Activated naive CD4-positive, alpha-beta T cell treated with anti-CD3 and anti-CD28 coated beads, Interleukin-2, amount 50 U/mL, for 24 hours (primary cell): ENCODE measurements around the gene IRX1.

Experiments used
- H3K27ac Mint-ChIP-seq: one replicate; pipeline ENCODE4 v1.8.0; 2021; ENCODE audit warnings: mild to moderate bottlenecking, mixed read lengths
- H3K27me3 Mint-ChIP-seq: one replicate; pipeline ENCODE4 v1.8.0; 2021; ENCODE audit warnings: mixed read lengths
- H3K36me3 Mint-ChIP-seq: one replicate; pipeline ENCODE4 v1.8.0; 2021; ENCODE audit warnings: mixed read lengths
- H3K4me1 Mint-ChIP-seq: one replicate; pipeline ENCODE4 v1.8.0; 2021; ENCODE audit warnings: mixed read lengths
- H3K4me3 Mint-ChIP-seq: one replicate; pipeline ENCODE4 v1.8.0; 2021; ENCODE audit warnings: mild to moderate bottlenecking, mixed read lengths
- H3K9me3 Mint-ChIP-seq: one replicate; pipeline ENCODE4 v1.8.0; 2021; ENCODE audit warnings: mixed read lengths

Gene IRX1

DNA sequence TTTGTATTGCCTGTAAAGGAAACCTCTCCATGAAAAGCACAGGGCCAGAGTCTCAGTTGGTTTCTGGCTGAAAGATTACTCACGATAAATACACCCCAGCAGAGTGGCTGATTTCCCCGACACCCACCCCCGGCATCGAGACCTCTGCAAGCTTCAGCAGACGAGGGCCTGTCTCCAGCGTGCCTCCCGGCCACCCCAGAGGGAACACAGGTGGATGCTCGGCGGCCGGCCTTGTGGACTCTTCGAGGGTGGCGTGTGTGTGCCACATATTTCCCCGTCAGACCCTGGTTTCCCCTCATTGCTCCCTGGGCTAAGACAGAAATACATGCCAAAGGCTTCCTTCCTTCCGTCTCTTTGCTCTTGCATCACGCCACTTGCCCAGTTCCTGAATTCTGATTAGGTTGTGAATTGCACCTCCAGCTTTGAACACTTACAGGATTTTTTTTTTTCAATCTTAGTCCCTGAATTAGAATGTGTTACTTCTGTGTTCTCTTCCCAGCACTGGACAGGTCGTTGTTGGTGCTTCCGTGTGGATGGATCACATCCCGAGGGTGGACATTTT, 13.6 kb downstream of the IRX1 start:
- Mint-ChIP-seq H3K9me3 (peaks cover 6% of the 10 kb centered on the region), H3K4me1 (no peaks in the 10 kb centered on the region), H3K27ac (no peak overlapping the region), H3K36me3 (no peaks in the 10 kb centered on the region), H3K4me3 (no peak overlapping the region), H3K27me3 (peaks cover 23% of the 10 kb centered on the region)

DNA sequence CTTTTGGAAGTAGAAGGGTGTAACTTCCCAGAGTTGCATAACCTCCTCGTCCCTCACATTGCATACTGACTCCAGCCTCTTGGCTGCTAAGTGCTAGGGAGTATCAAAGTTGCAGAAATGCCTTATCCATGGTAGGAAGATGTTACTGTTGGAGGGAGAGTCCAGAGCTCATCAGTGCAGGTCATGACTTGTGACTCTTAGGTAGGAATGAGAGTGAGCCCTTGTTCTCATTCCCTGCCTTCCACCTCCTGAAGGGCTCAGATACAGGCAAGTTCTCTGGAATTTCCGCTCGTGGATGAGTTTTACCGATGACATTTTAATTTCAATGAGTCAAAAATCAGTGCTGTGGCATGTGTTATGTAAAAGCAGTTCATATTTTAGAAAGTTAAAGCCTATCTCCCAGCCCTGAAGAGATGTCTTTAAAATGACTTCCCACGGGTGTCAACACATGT, 17.0 kb downstream of the IRX1 start:
- H3K27ac Mint-ChIP-seq: no peak overlapping the region
- H3K4me3 Mint-ChIP-seq: no peak overlapping the region
- H3K4me1 Mint-ChIP-seq: no peaks in the 10 kb centered on the region
- H3K36me3 Mint-ChIP-seq: no peaks in the 10 kb centered on the region
- peaks cover 6% of the 10 kb centered on the region for H3K9me3 Mint-ChIP-seq
- H3K27me3 Mint-ChIP-seq: peaks cover 13% of the 10 kb centered on the region

DNA sequence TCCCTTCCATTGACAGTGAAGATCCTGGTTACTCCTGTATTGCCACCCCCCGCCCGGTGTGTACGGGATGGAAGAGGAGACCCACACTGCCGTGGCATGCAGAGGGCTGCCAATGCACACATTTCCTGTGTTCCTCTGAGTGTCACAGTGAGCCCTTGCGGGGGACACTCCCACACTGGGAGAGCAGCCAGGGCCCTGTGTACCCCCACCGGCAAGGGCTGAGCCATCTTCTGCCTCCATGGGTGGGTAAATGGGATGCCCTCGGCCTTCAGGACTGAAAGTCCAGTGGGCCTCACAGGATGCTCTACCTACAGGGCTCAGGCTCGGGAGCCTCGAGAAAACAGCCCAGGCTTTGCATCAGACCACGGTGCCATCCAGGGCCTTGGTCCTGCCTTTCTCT, 18.1 kb downstream of the IRX1 start:
- peaks cover 6% of the 10 kb centered on the region for H3K9me3 Mint-ChIP-seq
- H3K4me3 Mint-ChIP-seq: no peak overlapping the region
- no peaks in the 10 kb centered on the region for H3K36me3 Mint-ChIP-seq
- H3K27me3 Mint-ChIP-seq: peaks cover 7% of the 10 kb centered on the region
- H3K27ac Mint-ChIP-seq: no peak overlapping the region
- no peaks in the 10 kb centered on the region for H3K4me1 Mint-ChIP-seq

DNA sequence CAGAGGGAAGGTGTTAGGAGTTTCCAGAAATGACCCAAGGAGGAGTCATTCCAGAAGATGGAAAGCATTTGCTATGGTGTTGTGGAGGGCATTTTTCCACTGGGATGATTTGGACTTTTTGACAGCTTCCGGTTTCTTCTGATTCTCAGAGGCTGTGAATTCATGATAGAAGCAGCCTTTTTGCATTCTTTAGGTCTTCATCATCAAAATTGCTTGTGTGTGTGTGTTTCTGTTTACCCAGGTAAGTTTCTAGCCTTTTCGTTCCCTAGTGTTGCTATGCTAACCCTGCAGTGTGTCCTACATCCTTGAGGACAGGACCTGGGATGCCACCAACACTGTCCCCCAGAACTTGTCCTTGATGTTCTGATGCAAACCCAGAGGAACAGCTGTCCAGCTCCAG, 19.6 kb downstream of the IRX1 start:
- Mint-ChIP-seq H3K27me3 (peaks cover 3% of the 10 kb centered on the region), H3K27ac (no peak overlapping the region), H3K4me3 (no peak overlapping the region), H3K36me3 (no peaks in the 10 kb centered on the region), H3K9me3 (no peaks in the 10 kb centered on the region), H3K4me1 (no peaks in the 10 kb centered on the region)

DNA sequence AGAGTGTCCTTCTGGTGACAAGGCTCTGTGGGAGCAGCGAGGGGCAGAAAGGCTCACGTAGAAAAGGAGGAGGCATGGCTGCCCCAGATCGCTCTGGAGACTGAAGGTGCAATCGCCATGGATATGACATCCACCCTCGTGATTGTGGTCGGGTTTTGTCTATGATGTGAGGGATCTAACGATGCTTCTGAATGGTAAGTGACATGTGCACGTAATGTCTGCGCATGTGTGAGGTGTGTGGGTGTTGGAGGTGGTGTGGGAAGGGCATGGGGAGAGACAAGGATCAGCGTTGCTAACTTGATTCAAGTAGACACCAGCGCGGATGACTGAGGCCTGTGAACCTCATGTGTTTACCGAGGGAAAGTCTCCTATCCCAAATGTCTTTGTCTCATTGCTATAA, 20.2 kb downstream of the IRX1 start:
- H3K4me3 Mint-ChIP-seq: no peak overlapping the region
- H3K4me1 Mint-ChIP-seq: no peaks in the 10 kb centered on the region
- H3K9me3 Mint-ChIP-seq: no peaks in the 10 kb centered on the region
- peaks cover 3% of the 10 kb centered on the region for H3K27me3 Mint-ChIP-seq
- no peak overlapping the region for H3K27ac Mint-ChIP-seq
- no peaks in the 10 kb centered on the region for H3K36me3 Mint-ChIP-seq

DNA sequence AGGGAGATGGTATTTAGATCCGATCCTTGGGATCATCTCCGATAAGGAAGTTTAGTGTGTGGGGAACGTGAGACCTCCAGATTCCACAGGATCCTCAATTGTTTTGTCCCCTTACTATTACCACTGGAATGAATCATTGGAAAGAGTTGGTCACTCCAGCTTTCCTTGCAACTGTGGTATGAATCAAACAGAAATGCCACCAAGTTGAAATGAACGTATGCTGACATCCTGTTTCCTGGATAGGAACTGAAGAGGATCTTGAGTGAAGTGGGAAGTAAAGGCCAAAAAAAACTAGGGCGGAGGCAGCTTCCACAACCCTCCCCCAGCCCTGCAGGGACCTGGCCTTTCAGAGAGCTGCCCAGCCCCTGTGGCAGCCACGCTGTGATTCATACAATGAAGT, 23.9 kb downstream of the IRX1 start:
- Mint-ChIP-seq H3K4me3 (no peak overlapping the region), H3K36me3 (no peaks in the 10 kb centered on the region)

DNA sequence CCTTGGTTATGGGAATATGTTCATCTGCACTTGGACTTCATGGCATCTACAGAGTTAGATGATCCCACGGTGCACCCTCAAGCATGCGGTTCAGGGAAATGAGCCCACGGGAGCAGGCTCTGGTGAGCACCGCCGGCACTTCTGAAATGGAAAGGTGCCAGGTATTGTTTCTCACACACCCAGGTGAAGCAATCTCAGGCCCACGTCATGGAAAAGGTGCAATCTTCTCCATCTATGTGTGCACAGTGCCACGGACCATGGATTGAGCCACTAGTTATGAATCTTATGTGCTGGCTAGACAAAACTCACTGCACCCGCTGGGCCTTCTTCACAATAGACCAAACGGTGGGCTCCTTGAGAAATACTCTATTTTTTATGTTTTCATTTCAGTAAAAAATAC, 27.3 kb downstream of the IRX1 start:
- no peaks in the 10 kb centered on the region for H3K9me3 Mint-ChIP-seq
- peaks cover 2% of the 10 kb centered on the region for H3K27me3 Mint-ChIP-seq
- H3K36me3 Mint-ChIP-seq: no peaks in the 10 kb centered on the region
- no peaks in the 10 kb centered on the region for H3K4me1 Mint-ChIP-seq
- H3K4me3 Mint-ChIP-seq: no peak overlapping the region
- no peak overlapping the region for H3K27ac Mint-ChIP-seq

More for the DNA sequence above, 23.9 kb downstream of the IRX1 start:
- Mint-ChIP-seq H3K27me3 (peaks cover 3% of the 10 kb centered on the region), H3K27ac (no peak overlapping the region), H3K9me3 (no peaks in the 10 kb centered on the region), H3K4me1 (no peaks in the 10 kb centered on the region)

DNA sequence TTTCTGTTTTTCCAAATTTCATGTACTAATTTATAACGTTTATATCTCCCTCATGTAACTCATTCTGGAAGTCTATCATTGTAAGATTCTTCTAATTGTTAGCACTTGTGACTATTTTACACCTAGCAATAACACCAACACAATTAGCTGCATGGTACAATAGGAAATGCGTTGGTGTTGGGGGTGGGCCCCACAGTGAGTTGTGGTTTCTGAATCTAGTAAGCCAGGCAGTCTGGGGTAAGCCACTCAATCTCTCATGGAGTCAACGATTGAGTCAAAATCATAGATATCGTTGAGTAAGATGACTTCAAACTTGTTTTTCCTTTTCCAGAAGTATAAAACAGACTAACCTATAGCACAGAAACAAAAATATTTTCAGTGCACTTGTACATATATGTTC, 30.0 kb downstream of the IRX1 start:
- Mint-ChIP-seq H3K4me1 (no peaks in the 10 kb centered on the region), H3K27me3 (no peaks in the 10 kb centered on the region), H3K9me3 (no peaks in the 10 kb centered on the region), H3K36me3 (no peaks in the 10 kb centered on the region), H3K27ac (no peak overlapping the region), H3K4me3 (no peak overlapping the region)

DNA sequence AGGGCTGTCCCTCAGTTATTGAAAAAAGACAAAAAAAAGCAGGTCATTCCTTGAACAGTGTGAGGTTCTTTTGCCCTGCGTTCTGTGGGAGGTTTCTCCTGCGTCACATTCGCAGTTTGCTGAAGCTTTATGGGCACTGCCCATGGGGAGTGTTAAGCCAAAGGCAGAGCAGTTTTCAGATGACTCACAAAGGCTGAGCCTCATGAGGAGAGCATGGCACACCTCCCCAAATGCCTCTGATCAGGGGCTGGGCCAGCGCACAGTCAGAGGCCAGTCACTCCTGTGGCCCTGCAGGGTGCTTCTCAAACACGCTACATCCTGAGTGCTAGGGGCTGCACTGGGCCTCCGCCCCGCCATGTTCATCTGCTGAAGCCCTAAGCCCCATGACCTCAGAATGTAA, 38.4 kb downstream of the IRX1 start:
- no peaks in the 10 kb centered on the region for H3K27me3 Mint-ChIP-seq

DNA sequence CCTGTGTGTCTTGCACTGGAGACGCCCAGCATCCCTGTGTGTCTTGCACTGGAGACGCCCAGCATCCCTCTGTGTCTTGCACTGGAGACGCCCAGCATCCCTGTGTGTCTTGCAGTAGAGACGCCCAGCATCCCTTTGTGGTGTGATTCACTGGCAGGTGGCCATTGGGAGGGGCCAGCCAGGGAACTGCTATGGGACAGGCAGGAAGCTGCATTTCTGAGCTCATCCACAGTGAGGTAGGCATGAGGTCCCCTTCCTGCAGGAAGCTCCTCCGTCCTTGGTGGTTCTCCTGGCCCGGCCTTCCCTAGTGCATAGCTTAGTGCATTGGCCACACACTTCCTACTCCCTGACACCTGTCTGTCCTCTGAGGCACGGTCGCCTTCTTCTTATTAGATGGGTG, 43.5 kb downstream of the IRX1 start:
- Mint-ChIP-seq H3K9me3 (no peaks in the 10 kb centered on the region), H3K4me3 (no peak overlapping the region), H3K36me3 (no peaks in the 10 kb centered on the region), H3K27me3 (peaks cover 1% of the 10 kb centered on the region), H3K27ac (no peak overlapping the region), H3K4me1 (no peaks in the 10 kb centered on the region)

More for the DNA sequence above, 38.4 kb downstream of the IRX1 start:
- H3K27ac Mint-ChIP-seq: no peak overlapping the region
- no peak overlapping the region for H3K4me3 Mint-ChIP-seq
- H3K4me1 Mint-ChIP-seq: no peaks in the 10 kb centered on the region
- H3K9me3 Mint-ChIP-seq: no peaks in the 10 kb centered on the region
- no peaks in the 10 kb centered on the region for H3K36me3 Mint-ChIP-seq

DNA sequence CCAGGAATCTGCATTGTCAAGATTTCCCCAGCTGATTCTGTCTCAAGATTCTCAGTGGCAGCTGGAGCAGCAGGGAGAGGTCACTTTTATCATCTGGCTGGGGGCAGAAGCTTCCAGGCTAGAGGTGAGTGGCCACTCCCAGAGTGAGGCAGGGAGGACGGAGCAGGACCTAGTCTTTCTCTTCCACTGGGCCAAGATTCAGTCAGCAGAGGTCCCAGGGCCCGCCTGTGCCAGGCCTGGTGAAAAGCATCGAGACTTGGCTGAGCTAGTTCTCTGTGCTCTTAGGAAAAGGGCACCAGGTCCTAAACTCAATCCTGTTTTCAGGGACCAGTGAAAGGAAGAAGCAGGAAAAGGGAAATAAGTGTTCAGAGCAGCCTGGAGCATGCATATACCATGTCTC, 46.6 kb downstream of the IRX1 start:
- H3K27ac Mint-ChIP-seq: no peak overlapping the region

DNA sequence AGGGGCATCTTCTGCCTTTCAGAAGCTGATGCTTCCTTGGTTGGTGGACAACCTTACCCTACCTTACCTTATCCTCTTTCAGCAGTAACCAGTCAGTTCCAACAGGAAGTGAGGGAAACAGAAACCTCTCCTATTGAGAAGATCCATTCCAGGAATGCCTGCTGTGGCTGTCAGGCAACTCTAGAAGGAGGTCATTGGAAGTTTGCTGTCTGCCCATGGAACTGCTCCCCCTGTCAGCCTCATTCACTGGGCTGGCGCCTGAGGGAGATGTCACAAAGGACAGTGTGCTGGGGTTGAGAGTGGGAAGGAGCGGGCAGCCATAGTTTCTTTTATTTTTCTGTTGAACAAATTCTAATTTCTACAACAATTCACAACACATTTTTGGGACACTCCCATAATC, 54.7 kb downstream of the IRX1 start:
- no peaks in the 10 kb centered on the region for H3K9me3 Mint-ChIP-seq
- H3K27me3 Mint-ChIP-seq: no peaks in the 10 kb centered on the region
- H3K27ac Mint-ChIP-seq: no peak overlapping the region
- no peaks in the 10 kb centered on the region for H3K4me1 Mint-ChIP-seq
- H3K36me3 Mint-ChIP-seq: no peaks in the 10 kb centered on the region
- no peak overlapping the region for H3K4me3 Mint-ChIP-seq

More for the DNA sequence above, 46.6 kb downstream of the IRX1 start:
- Mint-ChIP-seq H3K27me3 (peaks cover 1% of the 10 kb centered on the region), H3K4me1 (no peaks in the 10 kb centered on the region), H3K36me3 (no peaks in the 10 kb centered on the region), H3K4me3 (no peak overlapping the region), H3K9me3 (no peaks in the 10 kb centered on the region)

DNA sequence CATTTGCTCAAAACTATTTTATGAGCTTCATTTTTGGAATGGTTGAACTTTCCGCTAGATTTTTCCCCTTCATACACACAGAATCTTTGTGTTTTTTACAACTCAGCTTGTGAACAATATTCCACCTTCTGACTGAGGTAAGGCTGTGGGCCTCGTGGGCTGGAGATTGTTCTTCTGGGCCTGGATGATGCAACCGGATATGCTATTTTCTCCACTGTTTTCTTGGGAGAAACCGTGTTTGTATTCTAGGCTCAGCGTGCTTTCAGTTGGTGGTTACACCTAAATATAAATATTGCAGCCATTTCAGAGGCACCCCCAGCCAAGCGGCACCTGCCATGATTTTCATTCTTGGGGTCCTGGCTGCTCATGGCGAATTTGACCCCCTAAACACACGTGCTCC, 55.2 kb downstream of the IRX1 start:
- Mint-ChIP-seq H3K4me1 (no peaks in the 10 kb centered on the region), H3K9me3 (no peaks in the 10 kb centered on the region), H3K27me3 (no peaks in the 10 kb centered on the region), H3K27ac (no peak overlapping the region), H3K4me3 (no peak overlapping the region), H3K36me3 (no peaks in the 10 kb centered on the region)
